ENCODE measurements around the gene MEX3D.

DNA sequence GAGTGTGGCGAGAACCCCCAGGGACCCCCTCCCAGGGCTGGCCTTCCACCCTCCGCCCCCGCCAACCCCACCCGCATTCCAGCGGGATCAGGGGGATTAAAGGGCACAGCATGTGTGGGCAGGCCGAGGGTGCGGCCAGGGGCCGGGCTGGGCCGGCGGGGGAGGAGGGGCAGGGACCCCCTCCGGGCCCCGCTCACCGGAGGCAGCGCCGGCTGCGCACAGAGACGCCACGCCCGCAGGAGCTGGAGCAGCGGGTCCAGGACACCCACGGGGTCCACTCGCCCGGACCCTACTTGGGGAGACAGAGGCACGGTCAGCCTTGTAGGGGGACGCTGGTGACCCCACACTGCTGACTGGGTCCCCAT is 57.7 kb downstream of the MEX3D start:
- TF ChIP-seq CTCF (IDR thresholded peaks at IDR 0.05; ENCODE audit: insufficient read depth, low read depth, low read length) (no peak), EZH2 (IDR thresholded peaks at IDR 0.05; ENCODE audit: insufficient read depth, low read length) (peak; percentile 21)
